Thoracic aorta (tissue), 2 donors: ENCODE data around the gene ZNF609. TPM values are rescaled to one million over a fixed set of nuclear protein-coding genes. Genes with fewer than 3 reads are reported as not detected.

Experiments
- ATAC-seq: fragments of 150-250 bp; one replicate; pipeline ENCODE4 v1.8.0; 2017; ENCODE audit warnings: low read depth; ENCODE audit not compliant: insufficient number of reproducible peaks, low FRiP score
- DNase-seq: peaks from one replicate; pipeline ENCODE4 v3.0.0-alpha.2; 2020; ENCODE audit warnings: low spot score
- H3K27ac ChIP-seq, 2 donors: fragments of 200-600 bp; sonication (generic); 1 replicate in 1 of 2; 2 replicates in 1 of 2; pipeline ENCODE4 v1.5.1; 2016; ENCODE audit warnings: mild to moderate bottlenecking in 2 of 2, moderate library complexity in 2 of 2
- H3K27me3 ChIP-seq: fragments of 200-600 bp; sonication (generic); replicated peaks from 2 replicates; pipeline ENCODE4 v1.6.0; 2016; ENCODE audit warnings: mild to moderate bottlenecking; ENCODE audit not compliant: insufficient read depth
- H3K36me3 ChIP-seq: fragments of 200-600 bp; sonication (generic); one replicate; pipeline ENCODE4 v1.5.1; 2016
- H3K4me1 ChIP-seq, 2 donors: fragments of 200-600 bp; sonication (generic); 1 replicate in 1 of 2; 2 replicates in 1 of 2; pipeline versions ENCODE4 v1.5.1 to v1.6.0; 2016; ENCODE audit warnings: low read depth in 2 of 2, mild to moderate bottlenecking in 1 of 2; ENCODE audit not compliant: control insufficient read depth in 1 of 2
- H3K4me3 ChIP-seq: fragments of 200-600 bp; sonication (generic); 2 replicates; pipeline ENCODE4 v1.5.1; 2016; ENCODE audit warnings: mild to moderate bottlenecking
- H3K9me3 ChIP-seq: fragments of 200-600 bp; sonication (generic); 2 replicates; pipeline ENCODE4 v1.5.1; 2016
- CTCF ChIP-seq: fragments of 200-600 bp; sonication (generic); IDR thresholded peaks from one replicate; pipeline ENCODE4 v1.5.1; 2019; ENCODE audit warnings: antibody characterized with exemption
- total RNA-seq, 2 donors: library from RNA; depleted of rRNA; stranded (reverse); fragments of >200 nt; gene quantifications; one replicate each; pipeline versions ENCODE4 v1.1.0 to v1.2.3, GENCODE V29; 2016

ZNF609 gene
- total RNA-seq, 2 donors from 2014 or later = 25.2 to 38.8 TPM

GRCh38 chr15:64713592-64713991, 253.2 kb downstream of the ZNF609 start:
- TF ChIP-seq CTCF = no peak
- peaks cover 6 to 9% of the 10 kb centered on the region in 2 donors for H3K4me1 ChIP-seq
- H3K36me3 ChIP-seq = no peaks in the 10 kb centered on the region
- H3K27ac ChIP-seq = no peak overlapping the region
- H3K27me3 ChIP-seq = no peaks in the 10 kb centered on the region
- DNase-seq (no peak), ATAC-seq (no peak)
- H3K9me3 ChIP-seq = no peaks in the 10 kb centered on the region
- H3K4me3 ChIP-seq = no peak overlapping the region

GRCh38 chr15:64716452-64716851, 256.1 kb downstream of the ZNF609 start:
- DNase-seq = no peak
- Histone ChIP-seq H3K27me3 (no peaks in the 10 kb centered on the region), H3K36me3 (no peaks in the 10 kb centered on the region), H3K9me3 (no peaks in the 10 kb centered on the region), H3K27ac (no peak overlapping the region), H3K4me1 (peaks cover 6 to 14% of the 10 kb centered on the region in 2 donors), H3K4me3 (no peak overlapping the region)
- TF ChIP-seq CTCF = no peak
- no peak for ATAC-seq

- H3K4me3 ChIP-seq = no peak overlapping the region
- H3K9me3 ChIP-seq = no peaks in the 10 kb centered on the region
- no peaks in the 10 kb centered on the region for H3K27me3 ChIP-seq
- H3K27ac ChIP-seq = no peak overlapping the region
- TF ChIP-seq CTCF = no peak
- peaks cover 6 to 14% of the 10 kb centered on the region in 2 donors for H3K4me1 ChIP-seq
- no peak for DNase-seq
- ATAC-seq = no peak
- no peaks in the 10 kb centered on the region for H3K36me3 ChIP-seq
Observed at GRCh38 chr15:64717130-64717529, 256.8 kb downstream of the ZNF609 start.

- no peak for TF ChIP-seq CTCF
- DNase-seq (no peak), ATAC-seq (no peak)
- Histone ChIP-seq H3K36me3 (no peaks in the 10 kb centered on the region), H3K27ac (peak overlapping the region in 1 of 2 donors; percentile 60), H3K4me1 (peaks cover 6 to 14% of the 10 kb centered on the region in 2 donors), H3K9me3 (no peaks in the 10 kb centered on the region), H3K4me3 (peak overlapping the region; percentile 63), H3K27me3 (no peaks in the 10 kb centered on the region)
Observed at GRCh38 chr15:64717735-64718495, 257.5 kb downstream of the ZNF609 start.

- Histone ChIP-seq H3K9me3 (no peaks in the 10 kb centered on the region), H3K4me1 (peaks cover 6 to 14% of the 10 kb centered on the region in 2 donors)
Observed at GRCh38 chr15:64720188-64720587, 259.8 kb downstream of the ZNF609 start.

More at GRCh38 chr15:64720188-64720587, 259.8 kb downstream of the ZNF609 start:
- ATAC-seq (no peak), DNase-seq (no peak)
- H3K4me3 ChIP-seq = no peak overlapping the region
- no peak for TF ChIP-seq CTCF
- H3K36me3 ChIP-seq = no peaks in the 10 kb centered on the region
- H3K27me3 ChIP-seq = no peaks in the 10 kb centered on the region
- no peak overlapping the region for H3K27ac ChIP-seq
